PFSK-1 (cell line): ENCODE data around the gene BRI3BP.

ENCODE experiments used
- POLR2AphosphoS5 ChIP-seq: IDR thresholded peaks from 2 replicates; pipeline ENCODE4 v1.6.1; 2012; ENCODE audit warnings: low read depth, mild to moderate bottlenecking, control low read depth, low read length, moderate library complexity
- REST ChIP-seq, 2 experiments: IDR thresholded peaks; 2 replicates each; pipeline versions ENCODE4 v1.6.1 to v1.8.0; 2011 to 2012; ENCODE audit warnings: low read depth in 2 of 2, low read length in 2 of 2, control low read depth in 1 of 2, inconsistent platforms in 1 of 2, mild to moderate bottlenecking in 1 of 2, moderate library complexity in 1 of 2; ENCODE audit not compliant: insufficient read depth in 1 of 2
- SIN3A ChIP-seq: IDR thresholded peaks from 2 replicates; pipeline ENCODE4 v1.6.1; 2012; ENCODE audit warnings: mild to moderate bottlenecking, low read length, moderate library complexity, borderline replicate concordance; ENCODE audit not compliant: insufficient read depth

- no peak for TF ChIP-seq POLR2AphosphoS5
- no peak for TF ChIP-seq REST (IDR thresholded peaks at IDR 0.05; ENCODE audit: insufficient read depth in 1 of 2, low read depth in 2 of 2, low read length in 2 of 2)
- TF ChIP-seq SIN3A, result no peak
Measured at GRCh38 chr12:124971603-124972002, 21.8 kb upstream of the BRI3BP start.
